Vagina (tissue), 2 donors: ENCODE data around the gene AADACL4. TPM values are rescaled to one million over a fixed set of nuclear protein-coding genes. Genes with fewer than 3 reads are reported as not detected.

Source experiments
- DNase-seq, 2 donors: peaks; one replicate each; pipeline ENCODE4 v3.0.0-alpha.2; 2017; ENCODE audit errors: extremely low spot score in 2 of 2
- H3K27ac ChIP-seq: fragments of 200-600 bp; sonication (generic); one replicate; pipeline ENCODE4 v1.5.1; 2019
- H3K27me3 ChIP-seq: fragments of 200-600 bp; sonication (generic); one replicate; pipeline ENCODE4 v1.5.1; 2019
- H3K36me3 ChIP-seq, 2 donors: fragments of 200-600 bp; sonication (generic); one replicate each; pipeline ENCODE4 v1.5.1; 2017 to 2019
- H3K4me1 ChIP-seq: fragments of 200-600 bp; sonication (generic); one replicate; pipeline ENCODE4 v1.5.1; 2019
- H3K4me3 ChIP-seq, 2 donors: fragments of 200-600 bp; sonication (generic); 1 replicate in 1 of 2; 2 replicates in 1 of 2; pipeline ENCODE4 v1.5.1; 2016 to 2019
- H3K9me3 ChIP-seq: fragments of 200-600 bp; sonication (generic); one replicate; pipeline ENCODE4 v1.5.1; 2019
- CTCF ChIP-seq, 3 experiments: fragments of 450-650 bp in 2 of 3; fragments of 200-600 bp in 1 of 3; sonication (generic) in 1 of 3; IDR thresholded peaks; one replicate each; pipeline ENCODE4 v1.5.1; 2017 to 2019; ENCODE audit warnings: antibody characterized with exemption in 3 of 3, mild to moderate bottlenecking in 2 of 3, moderate library complexity in 2 of 3
- POLR2A ChIP-seq, 2 donors: fragments of 450-650 bp; IDR thresholded peaks; one replicate each; pipeline ENCODE4 v1.6.1; 2017; ENCODE audit warnings: antibody characterized with exemption in 2 of 2, mild to moderate bottlenecking in 2 of 2, moderate library complexity in 2 of 2
- POLR2AphosphoS5 ChIP-seq, 2 donors: sonication (generic); formaldehyde crosslinking; IDR thresholded peaks; one replicate each; pipeline ENCODE4 v1.9.0; 2017; ENCODE audit warnings: antibody characterized with exemption in 2 of 2, mild to moderate bottlenecking in 2 of 2, low read depth in 1 of 2; ENCODE audit not compliant: insufficient read depth in 1 of 2
- intact Hi-C: fragments of 100-400 bp; cut with DNase I; formaldehyde crosslinking; loops from one replicate; pipeline ENCODE4 v1.15.1; 2023
- total RNA-seq: library from RNA; depleted of rRNA; stranded (reverse); fragments of >200 nt; gene quantifications from one replicate; pipeline ENCODE4 v1.2.3, GENCODE V29; 2016

Gene AADACL4
- total RNA-seq, 1 donor from 2014 or later, result not detected

- TF ChIP-seq CTCF (IDR thresholded peaks at IDR 0.05), result peak in 2 of 3 experiments; percentile 23 to 24
- no peak for TF ChIP-seq POLR2A (IDR thresholded peaks at IDR 0.05)
- TF ChIP-seq POLR2AphosphoS5 (IDR thresholded peaks at IDR 0.05; ENCODE audit: insufficient read depth in 1 of 2, low read depth in 1 of 2), result no peak
- Histone ChIP-seq H3K4me1 (peaks cover 93% of the 10 kb centered on the region), H3K4me3 (no peak overlapping the region), H3K36me3 (no peaks in the 10 kb centered on the region), H3K27ac (peak overlapping the region; percentile 80), H3K9me3 (no peaks in the 10 kb centered on the region), H3K27me3 (no peaks in the 10 kb centered on the region)
- no peak for DNase-seq
- intact Hi-C loops, result no loop called here
These were observed 42.8 kb upstream of the AADACL4 start for GRCh38 chr1:12600880-12601633.

- Histone ChIP-seq H3K4me1 (peaks cover 84% of the 10 kb centered on the region), H3K27ac (peak overlapping the region; percentile 80), H3K36me3 (no peaks in the 10 kb centered on the region), H3K4me3 (no peak overlapping the region), H3K27me3 (no peaks in the 10 kb centered on the region), H3K9me3 (no peaks in the 10 kb centered on the region)
- DNase-seq, result no peak
- TF ChIP-seq POLR2AphosphoS5 (IDR thresholded peaks at IDR 0.05; ENCODE audit: insufficient read depth in 1 of 2, low read depth in 1 of 2) (no peak), POLR2A (IDR thresholded peaks at IDR 0.05) (no peak), CTCF (IDR thresholded peaks at IDR 0.05) (no peak)
- intact Hi-C loops, result no loop called here
These were observed 41.9 kb upstream of the AADACL4 start for GRCh38 chr1:12601700-12602658.

GRCh38 chr1:12602659-12603024, 41.2 kb upstream of the AADACL4 start:
- Histone ChIP-seq H3K27ac (peak overlapping the region; percentile 80), H3K9me3 (no peaks in the 10 kb centered on the region), H3K4me3 (no peak overlapping the region), H3K27me3 (no peaks in the 10 kb centered on the region), H3K4me1 (peaks cover 77% of the 10 kb centered on the region), H3K36me3 (no peaks in the 10 kb centered on the region)
- no peak for DNase-seq
- TF ChIP-seq POLR2AphosphoS5 (IDR thresholded peaks at IDR 0.05; ENCODE audit: insufficient read depth in 1 of 2, low read depth in 1 of 2) (no peak), CTCF (IDR thresholded peaks at IDR 0.05) (no peak), POLR2A (IDR thresholded peaks at IDR 0.05) (no peak)
- intact Hi-C loops, result no loop called here

- H3K36me3 ChIP-seq, result no peaks in the 10 kb centered on the region
- H3K4me3 ChIP-seq, result no peak overlapping the region
- no peaks in the 10 kb centered on the region for H3K27me3 ChIP-seq
- no peak for DNase-seq
- intact Hi-C loops, result no loop called here
- peaks cover 71% of the 10 kb centered on the region for H3K4me1 ChIP-seq
- H3K9me3 ChIP-seq, result no peaks in the 10 kb centered on the region
- H3K27ac ChIP-seq, result peak overlapping the region; percentile 80
- no peak for TF ChIP-seq POLR2A (IDR thresholded peaks at IDR 0.05)
- TF ChIP-seq CTCF (IDR thresholded peaks at IDR 0.05), result no peak
- TF ChIP-seq POLR2AphosphoS5 (IDR thresholded peaks at IDR 0.05; ENCODE audit: insufficient read depth in 1 of 2, low read depth in 1 of 2), result no peak
These were observed 40.7 kb upstream of the AADACL4 start for GRCh38 chr1:12603224-12603623.
